Panc1 (cell line): ENCODE results near the gene ETNK1. TPM values are rescaled to one million over a fixed set of nuclear protein-coding genes. Genes with fewer than 3 reads are reported as not detected.
A peak's percentile ranks its signal among the peaks of the same experiment; 100 is the strongest.

Experiments
- ATAC-seq: fragments of 200-7000 bp; cut with Tn5 transposase; 2 replicates; pipeline ENCODE4 v1.9.1; 2020; ENCODE audit warnings: mild to moderate bottlenecking, moderate library complexity
- BruUV-seq: library from RNA; stranded (reverse); fragments of 400-500 nt; replicated peaks from 2 replicates; lab custom pipeline; 2021; lab: Mats Ljungman, UMichigan
- CTCF ChIA-PET: fragments of 300-600 bp; sonication (Branson Sonifier 250); formaldehyde crosslinking; loops from one replicate; lab custom pipeline; 2022; ENCODE audit warnings: antibody characterized with exemption; lab: Charles Lee
- POLR2A ChIA-PET: fragments of 300-600 bp; sonication (Branson Sonifier 250); formaldehyde crosslinking; loops from one replicate; lab custom pipeline; 2022; ENCODE audit warnings: antibody characterized with exemption; lab: Charles Lee
- DNase-seq: peaks from one replicate; pipeline ENCODE4 v3.0.0-alpha.2; 2010; ENCODE audit warnings: low read depth, low spot score
- H3K27ac ChIP-seq: 2 replicates; pipeline ENCODE4 v1.5.1; 2011; ENCODE audit warnings: mild to moderate bottlenecking, low read length, inconsistent platforms
- H3K27me3 ChIP-seq: fragments of 200-500 bp; sonication (Bioruptor generic); 2 replicates; pipeline ENCODE4 v1.6.0; 2014; ENCODE audit warnings: low read length, inconsistent platforms; ENCODE audit not compliant: control insufficient read depth, insufficient read depth
- H3K36me3 ChIP-seq: fragments of 200-500 bp; sonication (Bioruptor generic); 2 replicates; pipeline ENCODE4 v1.5.1; 2014; ENCODE audit warnings: inconsistent platforms, mild to moderate bottlenecking, low read length, moderate library complexity; ENCODE audit not compliant: control insufficient read depth, insufficient read depth
- H3K4me1 ChIP-seq: 2 replicates; pipeline ENCODE4 v1.5.1; 2011; ENCODE audit warnings: inconsistent platforms, mild to moderate bottlenecking, low read length, moderate library complexity; ENCODE audit not compliant: control insufficient read depth, insufficient read depth
- H3K4me3 ChIP-seq, 2 experiments: 2 replicates each; pipeline ENCODE4 v1.5.1; 2011 to 2012; ENCODE audit warnings: low read depth in 2 of 2, low read length in 2 of 2, mild to moderate bottlenecking in 2 of 2, inconsistent platforms in 1 of 2, moderate library complexity in 1 of 2
- H3K9me3 ChIP-seq: fragments of 200-500 bp; sonication (Bioruptor generic); 2 replicates; pipeline ENCODE4 v1.5.1; 2014; ENCODE audit warnings: low read depth, mild to moderate bottlenecking, inconsistent platforms, low read length, moderate library complexity; ENCODE audit not compliant: control insufficient read depth, insufficient read depth
- POLR2AphosphoS5 ChIP-seq: IDR thresholded peaks from 2 replicates; pipeline ENCODE4 v1.6.1; 2012; ENCODE audit warnings: mild to moderate bottlenecking, low read depth, low read length, moderate library complexity
- REST ChIP-seq, 2 experiments: IDR thresholded peaks; 2 replicates each; pipeline ENCODE4 v1.6.1; 2011 to 2012; ENCODE audit warnings: low read depth in 2 of 2, control low read depth in 1 of 2, low read length in 1 of 2, mild to moderate bottlenecking in 1 of 2, moderate library complexity in 1 of 2; ENCODE audit not compliant: insufficient read depth in 1 of 2
- SIN3A ChIP-seq: IDR thresholded peaks from 2 replicates; pipeline ENCODE4 v1.6.1; 2012; ENCODE audit warnings: low read depth, mild to moderate bottlenecking, low read length, moderate library complexity, borderline replicate concordance; ENCODE audit not compliant: insufficient read depth
- TCF7L2 ChIP-seq: IDR thresholded peaks from 2 replicates; pipeline ENCODE4 v1.6.1; 2011; ENCODE audit warnings: mild to moderate bottlenecking, low read depth, low read length, inconsistent platforms
- in situ Hi-C: cut with HindIII; loops from 2 replicates; pipeline ENCODE4 v1.10.0; 2016; ENCODE audit warnings: low sequenced_read_pairs, low pct_unique_long_range_greater_than_20kb
- intact Hi-C: fragments of 100-400 bp; cut with micrococcal nuclease; formaldehyde crosslinking; loops from one replicate; pipeline ENCODE4 v1.10.0; 2022; ENCODE audit not compliant: unreplicated experiment
- total RNA-seq: library from RNA; stranded (reverse); gene quantifications from one replicate; pipeline ENCODE4 v1.2.1, GENCODE V29; 2021; ENCODE audit not compliant: unreplicated experiment
- TF ChIP-seq, protein P1 (sequence below): fragments of 450-650 bp; IDR thresholded peaks from 2 replicates; pipeline ENCODE4 v1.5.1; 2017; ENCODE audit warnings: mild to moderate bottlenecking

The ETNK1 gene
- total RNA-seq, 1 experiment from 2014 or later, result 43.1 TPM

- POLR2A ChIA-PET, result no interaction called here
- Histone ChIP-seq H3K27ac (peak overlapping the region; percentile 97), H3K27me3 (no peaks in the 10 kb centered on the region), H3K4me3 (peak overlapping the region; percentile 92 to 98), H3K36me3 (peaks cover 3% of the 10 kb centered on the region; the same call in 1 of the 2 replicates), H3K9me3 (no peaks in the 10 kb centered on the region), H3K4me1 (peaks cover 13% of the 10 kb centered on the region; the same call in 1 of the 2 replicates)
- BruUV-seq, result no TSS peak
- intact Hi-C loops, result loop anchor here (5.0 kb wide), 1 partner anchor 84 kb away; the partner anchor contains the start of gene C2CD5
- CTCF ChIA-PET, result interaction anchor here (0.6 kb wide), 1 partner anchor 929 kb away, joined by 4 read pairs; no protein-coding TSS in a partner anchor
- ATAC-seq, result no peak
- in situ Hi-C loops, result no loop called here
- DNase-seq, result no peak
- no peak for TF ChIP-seq POLR2AphosphoS5
- TF ChIP-seq, protein P1, sequence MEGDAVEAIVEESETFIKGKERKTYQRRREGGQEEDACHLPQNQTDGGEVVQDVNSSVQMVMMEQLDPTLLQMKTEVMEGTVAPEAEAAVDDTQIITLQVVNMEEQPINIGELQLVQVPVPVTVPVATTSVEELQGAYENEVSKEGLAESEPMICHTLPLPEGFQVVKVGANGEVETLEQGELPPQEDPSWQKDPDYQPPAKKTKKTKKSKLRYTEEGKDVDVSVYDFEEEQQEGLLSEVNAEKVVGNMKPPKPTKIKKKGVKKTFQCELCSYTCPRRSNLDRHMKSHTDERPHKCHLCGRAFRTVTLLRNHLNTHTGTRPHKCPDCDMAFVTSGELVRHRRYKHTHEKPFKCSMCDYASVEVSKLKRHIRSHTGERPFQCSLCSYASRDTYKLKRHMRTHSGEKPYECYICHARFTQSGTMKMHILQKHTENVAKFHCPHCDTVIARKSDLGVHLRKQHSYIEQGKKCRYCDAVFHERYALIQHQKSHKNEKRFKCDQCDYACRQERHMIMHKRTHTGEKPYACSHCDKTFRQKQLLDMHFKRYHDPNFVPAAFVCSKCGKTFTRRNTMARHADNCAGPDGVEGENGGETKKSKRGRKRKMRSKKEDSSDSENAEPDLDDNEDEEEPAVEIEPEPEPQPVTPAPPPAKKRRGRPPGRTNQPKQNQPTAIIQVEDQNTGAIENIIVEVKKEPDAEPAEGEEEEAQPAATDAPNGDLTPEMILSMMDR, result no peak
- TF ChIP-seq REST (IDR thresholded peaks at IDR 0.05; ENCODE audit: insufficient read depth in 1 of 2, low read depth in 2 of 2, low read length in 1 of 2), result no peak
- TF ChIP-seq SIN3A, result no peak
- TF ChIP-seq TCF7L2, result no peak
Observed at GRCh38 chr12:22626406-22626805, 1.4 kb downstream of the ETNK1 start.

GRCh38 chr12:22627371-22627770, 2.4 kb downstream of the ETNK1 start:
- in situ Hi-C loops (no loop called here), intact Hi-C loops (loop anchor here (5.0 kb wide), 1 partner anchor 85 kb away; the partner anchor contains the start of gene C2CD5)
- no peaks in the 10 kb centered on the region for H3K9me3 ChIP-seq
- H3K36me3 ChIP-seq, result peaks cover 3% of the 10 kb centered on the region; the same call in 1 of the 2 replicates
- peak overlapping the region; percentile 29 to 92; a peak in 3 of 4 replicates for H3K4me3 ChIP-seq
- ATAC-seq, result no peak
- TF ChIP-seq TCF7L2 (no peak), SIN3A (no peak), POLR2AphosphoS5 (no peak), REST (IDR thresholded peaks at IDR 0.05; ENCODE audit: insufficient read depth in 1 of 2, low read depth in 2 of 2, low read length in 1 of 2) (no peak)
- TF ChIP-seq, protein P1, result no peak
- peak overlapping the region; percentile 71; the same call in 1 of the 2 replicates for H3K27ac ChIP-seq
- H3K4me1 ChIP-seq, result peaks cover 13% of the 10 kb centered on the region; the same call in 1 of the 2 replicates
- no peak for DNase-seq
- H3K27me3 ChIP-seq, result no peaks in the 10 kb centered on the region
- ChIA-PET CTCF (no interaction called here), POLR2A (no interaction called here)
- no TSS peak for BruUV-seq
